ENCODE results near the gene STAT6.
A peak's percentile ranks its signal among the peaks of the same experiment; 100 is the strongest.

The STAT6 gene

DNA sequence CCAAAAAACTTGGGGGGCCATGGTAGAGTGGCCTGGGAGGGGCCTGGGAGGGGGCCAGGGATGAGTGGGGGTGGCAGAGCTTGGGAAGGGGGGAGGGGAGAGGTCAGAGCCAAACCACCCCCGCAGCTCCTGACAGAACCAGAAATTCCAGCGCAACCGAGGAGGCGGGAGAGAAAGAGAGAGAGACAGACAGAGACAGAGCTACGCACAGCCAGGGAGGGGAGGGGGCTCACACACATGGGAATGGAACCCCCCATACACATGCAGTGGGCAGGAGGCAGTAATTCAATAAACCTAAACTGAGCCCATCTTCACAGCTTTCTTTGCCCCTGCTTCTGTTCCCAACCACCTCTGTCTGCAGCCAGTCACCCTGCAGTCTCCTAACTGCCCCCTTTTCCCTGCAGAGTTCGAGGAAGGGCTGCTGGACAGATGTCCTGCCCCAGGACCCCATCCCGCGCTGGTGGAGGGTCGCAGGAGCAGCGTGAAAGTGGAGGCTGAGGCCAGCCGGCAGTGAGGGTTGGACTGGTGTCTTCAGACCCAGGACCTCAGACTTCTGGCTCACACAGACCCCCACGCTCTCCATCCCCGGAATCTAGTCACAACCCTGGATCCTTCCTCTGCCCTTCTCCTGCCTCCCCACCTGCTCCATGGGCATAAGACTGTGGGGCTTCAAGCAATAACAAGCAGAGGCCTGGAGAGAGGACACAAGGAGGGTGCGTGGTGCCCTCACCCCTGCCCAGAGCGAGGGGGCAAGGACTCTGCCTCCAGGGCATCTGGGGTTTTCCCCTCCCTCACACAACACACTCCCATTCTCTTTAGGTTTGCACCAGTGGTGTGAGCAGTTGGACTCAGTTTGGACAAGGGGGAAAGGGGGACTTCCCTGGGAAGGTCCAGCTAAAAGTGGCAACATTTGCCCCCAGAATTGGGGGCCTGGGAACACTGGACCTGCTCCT is 16.7 kb downstream of the STAT6 start:
- TF ChIP-seq, protein P1, sequence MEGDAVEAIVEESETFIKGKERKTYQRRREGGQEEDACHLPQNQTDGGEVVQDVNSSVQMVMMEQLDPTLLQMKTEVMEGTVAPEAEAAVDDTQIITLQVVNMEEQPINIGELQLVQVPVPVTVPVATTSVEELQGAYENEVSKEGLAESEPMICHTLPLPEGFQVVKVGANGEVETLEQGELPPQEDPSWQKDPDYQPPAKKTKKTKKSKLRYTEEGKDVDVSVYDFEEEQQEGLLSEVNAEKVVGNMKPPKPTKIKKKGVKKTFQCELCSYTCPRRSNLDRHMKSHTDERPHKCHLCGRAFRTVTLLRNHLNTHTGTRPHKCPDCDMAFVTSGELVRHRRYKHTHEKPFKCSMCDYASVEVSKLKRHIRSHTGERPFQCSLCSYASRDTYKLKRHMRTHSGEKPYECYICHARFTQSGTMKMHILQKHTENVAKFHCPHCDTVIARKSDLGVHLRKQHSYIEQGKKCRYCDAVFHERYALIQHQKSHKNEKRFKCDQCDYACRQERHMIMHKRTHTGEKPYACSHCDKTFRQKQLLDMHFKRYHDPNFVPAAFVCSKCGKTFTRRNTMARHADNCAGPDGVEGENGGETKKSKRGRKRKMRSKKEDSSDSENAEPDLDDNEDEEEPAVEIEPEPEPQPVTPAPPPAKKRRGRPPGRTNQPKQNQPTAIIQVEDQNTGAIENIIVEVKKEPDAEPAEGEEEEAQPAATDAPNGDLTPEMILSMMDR (IDR thresholded peaks at IDR 0.05; ENCODE audit: low read depth, low read length): no peak
- no peak overlapping the region for H3K4me3 ChIP-seq (ENCODE audit: low read depth, low read length)

DNA sequence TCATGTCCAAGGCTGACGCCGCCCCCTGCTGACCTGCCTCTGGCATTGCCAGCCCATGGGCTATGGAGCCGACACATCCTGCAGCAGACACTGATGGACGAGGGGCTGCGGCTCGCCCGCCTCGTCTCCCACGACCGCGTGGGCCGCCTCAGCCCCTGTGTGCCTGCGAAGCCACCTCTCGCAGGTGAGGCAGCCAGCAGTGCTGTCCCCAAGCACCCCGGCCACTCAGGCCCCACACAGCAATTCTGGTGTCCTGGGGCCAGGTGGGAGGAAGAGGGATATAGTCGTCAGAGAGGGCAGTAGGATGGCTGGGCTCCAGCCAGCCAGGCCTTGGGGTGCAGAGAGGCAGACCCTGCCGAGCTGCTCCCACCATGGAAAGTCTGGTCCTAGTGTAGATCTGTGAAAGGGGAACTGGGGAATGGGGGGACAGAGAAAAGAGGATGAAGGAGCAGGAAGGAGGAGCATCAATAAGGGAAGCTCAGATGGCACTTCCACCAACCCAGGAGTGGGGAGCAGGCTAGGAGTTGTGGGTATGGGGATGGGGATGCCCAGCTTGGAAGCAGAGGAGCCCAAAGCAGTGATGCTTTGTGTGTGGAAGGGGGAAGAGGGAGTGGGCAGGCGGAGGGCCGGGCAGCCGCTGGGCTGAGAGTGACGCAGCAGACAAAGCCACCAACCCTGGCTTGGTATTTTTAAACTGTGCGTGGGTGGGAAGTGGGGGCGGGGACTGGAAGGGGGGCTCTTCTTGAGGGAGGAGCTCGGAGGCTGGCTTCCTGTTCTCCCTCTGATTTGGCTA is 17.6 kb downstream of the STAT6 start:
- TF ChIP-seq, protein P1 (IDR thresholded peaks at IDR 0.05; ENCODE audit: low read depth, low read length): peak; percentile 54; the same call in 1 of the 2 replicates
- H3K4me3 ChIP-seq (ENCODE audit: low read depth, low read length): peak overlapping the region; percentile 9; the same call in 1 of the 2 replicates

DNA sequence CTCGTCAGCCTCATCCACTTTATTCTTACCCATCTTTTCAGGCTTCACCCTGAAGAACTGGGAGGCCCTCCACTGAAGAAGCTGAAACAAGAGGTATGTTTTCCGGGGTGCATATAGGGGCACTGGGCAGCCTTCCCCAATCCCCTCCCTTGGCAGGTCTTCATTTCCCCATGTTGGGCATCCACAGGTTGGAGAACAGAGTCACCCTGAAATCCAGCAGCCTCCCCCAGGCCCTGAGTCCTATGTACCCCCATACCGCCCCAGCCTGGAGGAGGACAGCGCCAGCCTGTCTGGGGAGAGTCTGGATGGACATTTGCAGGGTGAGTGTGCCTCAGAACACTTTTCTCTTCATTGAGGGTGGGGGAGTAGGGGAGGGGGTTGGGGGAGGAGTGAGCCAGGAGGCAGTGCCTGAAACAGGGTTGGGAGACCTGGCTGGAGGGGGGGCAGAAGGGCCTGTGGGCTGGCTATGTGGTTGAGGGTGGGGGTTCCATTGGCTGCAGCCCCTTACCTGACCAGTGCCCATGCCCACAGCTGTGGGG is 18.2 kb downstream of the STAT6 start:
- TF ChIP-seq, protein P1 (IDR thresholded peaks at IDR 0.05; ENCODE audit: low read depth, low read length): no peak
- H3K4me3 ChIP-seq (ENCODE audit: low read depth, low read length): peak overlapping the region; percentile 8; the same call in 1 of the 2 replicates

DNA sequence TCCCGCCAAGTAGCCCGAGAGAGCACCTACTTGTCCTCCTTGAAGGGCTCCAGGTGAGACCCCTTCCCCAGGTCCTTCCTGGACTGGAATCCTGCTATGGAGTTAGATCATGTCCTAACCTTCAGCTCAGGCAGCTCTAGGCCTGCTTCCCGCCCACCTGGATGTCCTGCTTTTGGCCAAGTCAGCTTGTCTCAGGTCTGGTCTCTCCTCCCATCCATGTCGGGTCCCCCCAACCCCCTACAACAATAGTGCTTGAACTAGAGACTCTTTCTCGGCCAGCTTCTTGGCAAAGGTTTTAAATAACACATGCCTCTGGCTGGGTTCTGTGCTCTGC is 18.7 kb downstream of the STAT6 start:
- H3K4me3 ChIP-seq (ENCODE audit: low read depth, low read length): peak overlapping the region; percentile 8; the same call in 1 of the 2 replicates
- TF ChIP-seq, protein P1 (IDR thresholded peaks at IDR 0.05; ENCODE audit: low read depth, low read length): no peak

DNA sequence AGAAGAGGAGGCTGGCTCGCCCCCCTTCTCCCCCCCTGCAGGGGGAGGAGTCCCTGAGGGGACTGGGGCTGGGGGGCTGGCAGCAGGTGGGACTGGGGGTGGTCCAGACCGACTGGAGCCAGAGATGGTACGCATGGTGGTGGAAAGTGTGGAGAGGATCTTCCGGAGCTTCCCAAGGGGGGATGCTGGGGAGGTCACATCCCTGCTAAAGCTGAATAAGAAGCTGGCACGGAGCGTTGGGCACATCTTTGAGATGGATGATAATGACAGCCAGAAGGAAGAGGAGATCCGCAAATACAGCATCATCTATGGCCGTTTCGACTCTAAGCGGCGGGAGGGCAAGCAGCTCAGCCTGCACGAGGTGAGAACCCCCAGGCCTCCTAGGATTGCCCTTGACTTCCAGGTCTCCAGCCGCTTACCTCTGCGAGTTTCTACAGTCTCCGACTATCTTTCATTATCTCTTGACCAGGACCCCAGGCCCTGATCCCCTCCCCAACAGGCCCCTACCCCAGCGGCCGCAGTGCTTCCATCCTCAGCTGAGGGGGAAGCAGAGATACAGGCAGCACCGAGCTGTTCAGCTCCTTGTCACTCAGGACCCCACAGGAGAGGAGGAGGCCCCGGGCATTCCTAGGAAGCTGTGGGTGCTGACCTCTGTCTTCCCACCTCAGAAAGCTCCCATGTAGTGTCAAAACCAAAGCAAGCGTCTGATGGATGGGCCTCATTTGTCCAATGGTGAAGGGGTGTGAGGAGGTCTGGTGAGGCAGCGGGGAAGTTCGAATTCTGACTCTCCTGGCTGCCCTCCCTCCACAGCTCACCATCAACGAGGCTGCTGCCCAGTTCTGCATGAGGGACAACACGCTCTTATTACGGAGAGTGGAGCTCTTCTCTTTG is 19.3 kb downstream of the STAT6 start:
- peak overlapping the region; percentile 98 for H3K4me3 ChIP-seq (ENCODE audit: low read depth, low read length)
- TF ChIP-seq, protein P1 (IDR thresholded peaks at IDR 0.05; ENCODE audit: low read depth, low read length): no peak

DNA sequence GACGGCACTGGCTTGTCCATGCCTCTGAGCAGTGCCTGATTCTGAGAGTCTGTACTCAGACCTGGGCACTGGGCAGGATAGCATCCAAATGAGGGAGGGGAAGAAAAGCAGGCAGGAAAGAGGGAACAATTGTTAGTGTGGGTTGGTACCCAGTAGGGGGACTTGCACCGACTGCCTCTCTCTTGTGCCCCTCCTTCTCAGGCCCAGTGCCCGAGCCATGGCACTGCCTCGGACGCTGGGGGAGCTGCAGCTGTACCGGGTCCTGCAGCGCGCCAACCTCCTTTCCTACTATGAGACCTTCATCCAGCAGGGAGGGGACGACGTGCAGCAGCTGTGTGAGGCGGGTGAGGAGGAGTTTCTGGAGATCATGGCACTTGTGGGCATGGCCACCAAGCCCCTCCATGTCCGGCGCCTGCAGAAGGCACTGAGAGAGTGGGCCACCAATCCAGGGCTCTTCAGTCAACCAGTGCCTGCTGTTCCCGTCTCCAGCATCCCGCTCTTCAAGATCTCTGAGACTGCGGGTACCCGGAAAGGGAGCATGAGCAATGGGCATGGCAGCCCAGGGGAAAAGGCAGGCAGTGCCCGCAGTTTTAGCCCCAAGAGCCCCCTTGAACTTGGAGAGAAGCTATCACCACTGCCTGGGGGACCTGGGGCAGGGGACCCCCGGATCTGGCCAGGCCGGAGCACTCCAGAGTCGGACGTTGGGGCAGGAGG is 20.1 kb downstream of the STAT6 start:
- TF ChIP-seq, protein P1 (IDR thresholded peaks at IDR 0.05; ENCODE audit: low read depth, low read length): no peak
- H3K4me3 ChIP-seq (ENCODE audit: low read depth, low read length): peak overlapping the region; percentile 98
